NCI-H146 treated with DMSO at 0.1 percent for 48 hours (cell line): Measurements from ENCODE around the gene CAMTA1.
"Not testable (repeated sequence)": the region's sequence is repeated elsewhere in the genome, so short reads cannot be mapped to it uniquely, and the experiment has no call there.

Experiments used
- DNase-seq: peaks from one replicate; lab custom pipeline; 2025; ENCODE audit not compliant: unreplicated experiment; lab: John Stamatoyannopoulos, UW

The CAMTA1 gene

GRCh38 chr1:7671676-7672075 lies 886.4 kb downstream of the CAMTA1 start:
- no peak for DNase-seq

GRCh38 chr1:7672864-7673263 lies 887.6 kb downstream of the CAMTA1 start:
- no peak for DNase-seq

DNA sequence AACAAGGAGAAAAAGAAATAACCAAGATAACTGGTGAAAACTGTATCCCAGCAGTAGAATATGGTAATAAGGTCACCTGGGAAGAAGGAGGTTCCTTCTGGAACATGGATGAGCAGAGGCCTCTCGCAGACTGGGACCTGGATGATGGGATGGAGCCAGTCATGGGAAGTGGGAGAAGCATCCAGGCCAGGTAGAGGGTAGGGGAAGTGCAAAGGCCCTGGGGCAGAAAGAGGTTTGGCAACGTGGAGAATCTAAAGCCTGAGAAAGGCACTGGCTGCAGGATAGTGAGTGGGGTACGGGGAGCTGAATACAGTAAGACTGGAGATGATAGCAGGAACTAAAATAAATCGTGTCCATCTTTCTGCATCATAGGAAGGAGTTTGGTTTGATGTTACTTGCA lies 889.7 kb downstream of the CAMTA1 start:
- no peak for DNase-seq

- DNase-seq = no peak
These were observed 890.4 kb downstream of the CAMTA1 start for GRCh38 chr1:7675431-7676273.

GRCh38 chr1:7676274-7676945 lies 891.2 kb downstream of the CAMTA1 start:
- no peak for DNase-seq

GRCh38 chr1:7677111-7677510 lies 891.9 kb downstream of the CAMTA1 start:
- no peak for DNase-seq

DNA sequence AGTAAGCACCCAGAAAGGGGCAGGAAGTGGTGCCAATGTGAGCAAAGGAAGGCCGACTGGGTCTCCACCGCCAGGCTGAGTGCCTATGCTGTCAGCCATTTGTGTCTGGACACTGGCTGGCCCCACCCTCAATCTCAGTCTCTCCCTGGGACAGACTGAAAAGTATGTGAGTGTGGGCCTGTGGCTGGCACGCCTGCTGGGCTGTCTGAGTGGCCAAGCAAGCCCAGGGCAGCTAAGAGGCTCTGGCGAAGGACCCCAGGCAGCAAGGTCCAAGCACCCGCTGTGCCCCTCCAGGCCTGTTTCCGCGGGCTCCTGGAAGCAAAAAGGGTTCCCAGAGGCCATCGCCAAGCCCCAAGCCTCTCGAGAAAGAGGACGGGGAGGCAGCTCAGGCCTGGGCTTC lies 892.6 kb downstream of the CAMTA1 start:
- no peak for DNase-seq

GRCh38 chr1:7678491-7679158 lies 893.4 kb downstream of the CAMTA1 start:
- DNase-seq = no peak

DNA sequence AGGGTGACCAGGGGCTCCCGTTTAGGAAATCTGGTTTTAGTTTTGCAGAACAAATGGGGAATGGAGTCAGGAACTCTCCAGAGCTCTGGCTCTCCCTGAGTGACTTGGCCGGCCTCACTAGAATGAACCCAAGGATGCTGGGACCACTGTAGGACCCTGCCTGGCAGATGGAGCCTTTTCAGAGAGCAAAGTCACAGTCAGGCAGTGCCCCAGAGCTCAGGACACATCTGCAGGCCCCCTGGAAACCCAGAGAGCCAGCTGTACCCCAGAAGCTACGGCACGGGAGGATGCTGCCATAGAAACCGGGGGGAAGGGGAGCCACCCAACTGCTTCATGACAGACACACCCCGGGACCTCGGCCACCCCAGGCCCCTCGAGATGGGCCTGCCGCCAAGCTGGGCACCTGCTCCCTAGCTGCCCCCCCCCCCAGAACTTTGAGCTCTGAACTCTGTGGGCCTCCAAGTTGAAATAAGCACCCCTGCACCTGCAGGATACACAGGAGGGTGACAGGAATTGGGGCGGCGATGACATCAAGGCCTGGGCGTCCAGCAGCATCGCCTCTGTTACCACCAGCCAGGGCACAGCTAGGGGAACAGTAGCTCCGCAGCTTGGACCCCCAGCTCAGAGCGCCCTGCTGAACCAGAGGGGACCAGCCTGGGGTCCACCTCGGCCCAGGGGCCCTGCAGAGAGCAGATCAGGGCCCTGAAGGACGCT lies 894.1 kb downstream of the CAMTA1 start:
- DNase-seq = no peak

DNA sequence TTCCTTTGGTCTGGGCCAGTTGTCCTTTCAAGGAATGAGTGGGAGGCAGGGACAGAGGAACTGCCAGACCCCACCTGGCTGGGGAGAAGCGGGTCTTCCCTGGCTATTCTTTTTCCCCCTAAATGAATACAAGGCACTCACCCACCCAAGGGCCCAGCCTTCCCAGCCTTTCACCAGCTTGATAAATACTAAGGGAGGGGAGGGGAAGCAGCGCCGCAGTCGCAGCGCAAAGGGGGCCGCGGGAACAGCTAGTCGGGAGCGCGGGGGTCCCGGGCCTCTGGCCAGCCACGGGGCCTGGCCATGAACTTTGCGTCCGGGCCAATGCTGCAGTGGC lies 894.6 kb downstream of the CAMTA1 start:
- DNase-seq = no peak

- peak; percentile 13 for DNase-seq
These were observed 895.1 kb downstream of the CAMTA1 start for GRCh38 chr1:7680207-7680954.

DNA sequence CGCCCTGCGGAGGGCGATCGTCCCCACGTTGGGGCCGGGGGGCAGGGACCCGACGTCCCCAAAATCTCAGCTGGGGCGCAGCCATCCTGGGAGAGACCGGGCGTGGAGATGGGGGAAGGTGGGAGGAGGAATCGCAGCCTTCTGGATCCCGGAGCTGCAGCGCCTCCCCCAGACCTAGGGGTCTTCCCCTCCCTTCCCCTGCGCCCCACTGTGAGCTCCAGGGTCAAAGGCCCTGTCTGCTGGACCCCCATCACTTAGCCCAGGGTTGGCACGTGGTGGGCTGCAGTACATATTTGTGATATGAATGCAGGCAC lies 895.7 kb downstream of the CAMTA1 start:
- no peak for DNase-seq

- DNase-seq = no peak
These were observed 896.1 kb downstream of the CAMTA1 start for GRCh38 chr1:7681401-7681800.

GRCh38 chr1:7683521-7683920 lies 898.3 kb downstream of the CAMTA1 start:
- no peak for DNase-seq

- no peak for DNase-seq
These were observed 898.9 kb downstream of the CAMTA1 start for GRCh38 chr1:7684132-7684531.

GRCh38 chr1:7684861-7685635 lies 899.8 kb downstream of the CAMTA1 start:
- no peak for DNase-seq

GRCh38 chr1:7686301-7686850 lies 901.1 kb downstream of the CAMTA1 start:
- DNase-seq = no peak

- no peak for DNase-seq
These were observed 902.2 kb downstream of the CAMTA1 start for GRCh38 chr1:7687411-7687810.

- DNase-seq = no peak
These were observed 903.4 kb downstream of the CAMTA1 start for GRCh38 chr1:7688659-7689058.

DNA sequence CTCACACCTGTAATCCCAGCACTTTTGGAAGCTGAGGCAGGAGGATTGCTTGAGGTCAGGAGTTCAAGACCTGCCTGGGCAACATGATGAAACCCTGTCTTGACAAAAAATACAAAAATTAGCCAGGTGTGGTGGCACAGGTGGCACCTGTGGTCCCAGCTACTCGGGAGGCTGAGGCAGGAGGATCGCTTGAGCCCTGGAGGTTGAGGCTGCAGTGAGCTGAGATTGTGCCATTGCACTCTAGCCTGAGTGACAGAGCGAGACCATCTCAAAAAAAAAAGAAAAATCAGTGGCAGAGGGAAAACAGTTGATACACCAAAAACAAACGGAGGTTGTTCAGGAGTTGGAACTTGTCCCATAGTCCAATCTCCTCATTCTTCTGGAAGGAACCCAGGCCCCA lies 904.1 kb downstream of the CAMTA1 start:
- not testable (repeated sequence) for DNase-seq
